ENCODE data around the gene TMEM63C.

TMEM63C gene

DNA sequence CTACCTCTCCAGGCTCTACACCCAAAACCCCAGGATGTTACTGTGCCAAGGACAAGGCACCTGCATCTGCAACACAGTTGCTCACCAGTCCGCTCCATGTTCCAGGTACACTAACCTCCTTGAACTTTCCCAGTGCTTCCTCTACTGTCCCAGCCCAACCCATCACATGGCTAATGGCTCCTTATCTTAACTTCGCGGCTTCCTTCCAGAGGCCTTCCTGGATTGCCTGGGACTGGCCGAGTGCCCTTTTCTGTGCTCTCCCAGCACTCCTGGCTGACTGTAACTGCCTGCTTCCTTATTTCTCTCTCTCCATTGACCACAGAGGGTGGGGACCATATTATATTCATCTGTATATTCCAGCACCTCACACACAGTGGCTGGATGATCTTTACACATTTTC, 118.2 kb downstream of the TMEM63C start:
- H3K9me3 ChIP-seq (replicated peaks; ENCODE audit: insufficient read depth, low read length): no peaks in the 10 kb centered on the region
- H3K9ac ChIP-seq (ENCODE audit: low read length): no peak overlapping the region
- TF ChIP-seq, protein P1, sequence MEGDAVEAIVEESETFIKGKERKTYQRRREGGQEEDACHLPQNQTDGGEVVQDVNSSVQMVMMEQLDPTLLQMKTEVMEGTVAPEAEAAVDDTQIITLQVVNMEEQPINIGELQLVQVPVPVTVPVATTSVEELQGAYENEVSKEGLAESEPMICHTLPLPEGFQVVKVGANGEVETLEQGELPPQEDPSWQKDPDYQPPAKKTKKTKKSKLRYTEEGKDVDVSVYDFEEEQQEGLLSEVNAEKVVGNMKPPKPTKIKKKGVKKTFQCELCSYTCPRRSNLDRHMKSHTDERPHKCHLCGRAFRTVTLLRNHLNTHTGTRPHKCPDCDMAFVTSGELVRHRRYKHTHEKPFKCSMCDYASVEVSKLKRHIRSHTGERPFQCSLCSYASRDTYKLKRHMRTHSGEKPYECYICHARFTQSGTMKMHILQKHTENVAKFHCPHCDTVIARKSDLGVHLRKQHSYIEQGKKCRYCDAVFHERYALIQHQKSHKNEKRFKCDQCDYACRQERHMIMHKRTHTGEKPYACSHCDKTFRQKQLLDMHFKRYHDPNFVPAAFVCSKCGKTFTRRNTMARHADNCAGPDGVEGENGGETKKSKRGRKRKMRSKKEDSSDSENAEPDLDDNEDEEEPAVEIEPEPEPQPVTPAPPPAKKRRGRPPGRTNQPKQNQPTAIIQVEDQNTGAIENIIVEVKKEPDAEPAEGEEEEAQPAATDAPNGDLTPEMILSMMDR (IDR thresholded peaks at IDR 0.05; ENCODE audit: low read length): no peak
- TF ChIP-seq EZH2phosphoT487 (IDR thresholded peaks at IDR 0.05; ENCODE audit: low read length) (no peak), EZH2 (optimal IDR thresholded peaks at IDR 0.05; ENCODE audit: low read depth, low read length) (no peak)
- no peak overlapping the region for H3K27ac ChIP-seq (ENCODE audit: low read length)
- no peaks in the 10 kb centered on the region for H4K20me1 ChIP-seq (ENCODE audit: insufficient read depth, low read length)
- H3K4me2 ChIP-seq (ENCODE audit: low read depth, low read length): no peak overlapping the region
- DNase-seq: no peak
- no peak overlapping the region for H3K4me3 ChIP-seq (ENCODE audit: low read length)
- no peaks in the 10 kb centered on the region for H3K27me3 ChIP-seq (replicated peaks; ENCODE audit: insufficient read depth, low read length)
- H3K36me3 ChIP-seq (replicated peaks; ENCODE audit: insufficient read depth, low read length): no peaks in the 10 kb centered on the region
- H3K9me2 ChIP-seq (replicated peaks; ENCODE audit: insufficient read depth, low read length): no peaks in the 10 kb centered on the region
- H2AFZ ChIP-seq (ENCODE audit: low read length): no peak overlapping the region
- no peaks in the 10 kb centered on the region for H3K79me2 ChIP-seq (ENCODE audit: low read length)
- no peaks in the 10 kb centered on the region for H3K4me1 ChIP-seq (ENCODE audit: low read length)
- H3F3A ChIP-seq (ENCODE audit: insufficient read depth, low read length): no peaks in the 10 kb centered on the region

DNA sequence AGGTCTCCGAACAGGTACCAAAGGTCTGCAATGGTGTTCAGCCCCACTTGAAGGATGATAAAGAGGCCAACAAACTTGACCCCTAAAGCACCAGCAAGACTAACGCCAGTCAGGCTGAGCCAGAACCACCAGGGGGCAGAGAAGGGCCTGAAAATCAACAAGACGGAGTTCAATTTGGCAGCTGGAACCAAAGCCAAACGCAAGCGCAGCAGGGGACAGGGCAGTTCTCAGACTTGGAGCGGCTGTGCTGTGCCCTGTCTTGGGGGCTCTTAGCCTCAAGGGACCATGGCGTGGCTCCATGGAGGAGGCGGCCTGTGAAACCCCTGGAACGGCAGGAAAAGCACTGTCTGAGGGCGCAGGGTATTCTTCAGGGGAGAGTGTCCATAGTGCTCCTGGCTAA, 119.5 kb downstream of the TMEM63C start:
- no peak overlapping the region for H3K4me2 ChIP-seq (ENCODE audit: low read depth, low read length)
- H3K36me3 ChIP-seq (replicated peaks; ENCODE audit: insufficient read depth, low read length): no peaks in the 10 kb centered on the region
- H3K27ac ChIP-seq (ENCODE audit: low read length): no peak overlapping the region
- H3F3A ChIP-seq (ENCODE audit: insufficient read depth, low read length): no peaks in the 10 kb centered on the region
- H3K4me1 ChIP-seq (ENCODE audit: low read length): no peaks in the 10 kb centered on the region
- H4K20me1 ChIP-seq (ENCODE audit: insufficient read depth, low read length): no peaks in the 10 kb centered on the region
- H3K27me3 ChIP-seq (replicated peaks; ENCODE audit: insufficient read depth, low read length): no peaks in the 10 kb centered on the region
- no peaks in the 10 kb centered on the region for H3K79me2 ChIP-seq (ENCODE audit: low read length)
- no peaks in the 10 kb centered on the region for H3K9me3 ChIP-seq (replicated peaks; ENCODE audit: insufficient read depth, low read length)
- no peak for DNase-seq
- H3K9me2 ChIP-seq (replicated peaks; ENCODE audit: insufficient read depth, low read length): no peaks in the 10 kb centered on the region
- no peak overlapping the region for H3K9ac ChIP-seq (ENCODE audit: low read length)
- no peak overlapping the region for H3K4me3 ChIP-seq (ENCODE audit: low read length)
- TF ChIP-seq, protein P1 (IDR thresholded peaks at IDR 0.05; ENCODE audit: low read length): peak; percentile 33
- TF ChIP-seq EZH2 (optimal IDR thresholded peaks at IDR 0.05; ENCODE audit: low read depth, low read length) (no peak), EZH2phosphoT487 (IDR thresholded peaks at IDR 0.05; ENCODE audit: low read length) (no peak)
- H2AFZ ChIP-seq (ENCODE audit: low read length): no peak overlapping the region

DNA sequence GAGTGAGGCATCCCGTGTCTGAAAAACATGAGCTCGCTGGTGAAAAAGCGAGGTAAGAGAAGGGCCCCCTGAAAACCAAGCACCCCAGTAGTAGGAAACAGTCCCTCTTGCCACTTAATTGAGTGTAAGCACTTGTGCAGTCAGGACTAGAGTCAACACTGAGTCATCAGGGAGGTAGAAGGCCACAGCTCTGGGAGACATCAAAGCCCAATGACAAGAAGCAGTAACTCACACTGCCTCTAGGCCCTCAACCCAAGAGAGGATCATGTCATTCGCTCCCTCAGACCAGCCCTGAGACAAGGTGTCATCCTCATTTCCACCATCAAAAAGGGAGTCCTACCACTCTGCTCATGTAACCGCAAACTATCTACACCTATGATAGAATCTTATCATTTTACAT, 121.3 kb downstream of the TMEM63C start:
- Histone ChIP-seq H3K36me3 (replicated peaks; ENCODE audit: insufficient read depth, low read length) (no peaks in the 10 kb centered on the region), H3K4me1 (ENCODE audit: low read length) (no peaks in the 10 kb centered on the region), H3K4me2 (ENCODE audit: low read depth, low read length) (no peak overlapping the region), H3K79me2 (ENCODE audit: low read length) (no peaks in the 10 kb centered on the region), H2AFZ (ENCODE audit: low read length) (no peak overlapping the region), H3K9me2 (replicated peaks; ENCODE audit: insufficient read depth, low read length) (no peaks in the 10 kb centered on the region), H3K4me3 (ENCODE audit: low read length) (no peak overlapping the region), H3K9me3 (replicated peaks; ENCODE audit: insufficient read depth, low read length) (no peaks in the 10 kb centered on the region), H3K27me3 (replicated peaks; ENCODE audit: insufficient read depth, low read length) (no peaks in the 10 kb centered on the region), H3K9ac (ENCODE audit: low read length) (no peak overlapping the region), H3K27ac (ENCODE audit: low read length) (no peak overlapping the region), H3F3A (ENCODE audit: insufficient read depth, low read length) (no peaks in the 10 kb centered on the region), H4K20me1 (ENCODE audit: insufficient read depth, low read length) (no peaks in the 10 kb centered on the region)
- DNase-seq: no peak
- TF ChIP-seq EZH2phosphoT487 (IDR thresholded peaks at IDR 0.05; ENCODE audit: low read length) (no peak), EZH2 (optimal IDR thresholded peaks at IDR 0.05; ENCODE audit: low read depth, low read length) (no peak)
- TF ChIP-seq, protein P1 (IDR thresholded peaks at IDR 0.05; ENCODE audit: low read length): no peak

Measured in MM.1S (cell line).